CD4-positive, alpha-beta T cell treated with Interleukin-6 for 4 hours (primary cell): ENCODE data around the gene SEC24A.
"Not testable (repeated sequence)": the region's sequence is repeated elsewhere in the genome, so short reads cannot be mapped to it uniquely, and the experiment has no call there.

Experiments used
- DNase-seq: peaks from one replicate; pipeline ENCODE4 v3.0.0-alpha.2; 2020; ENCODE audit warnings: mixed read lengths

SEC24A gene

GRCh38 chr5:134758504-134759341 is 110.1 kb downstream of the SEC24A start, which contains the start of gene DDX46:
TSS of gene DDX46 (plus strand) at chr5:134758779. CDS start at chr5:134758939, 160 bp downstream.
- peak; percentile 95 for DNase-seq

GRCh38 chr5:134767528-134768291 is 119.1 kb downstream of the SEC24A start:
- DNase-seq: not testable (repeated sequence)

GRCh38 chr5:134769206-134769605 is 120.6 kb downstream of the SEC24A start:
- no peak for DNase-seq

- no peak for DNase-seq
Observed at GRCh38 chr5:134772461-134773125, 124.0 kb downstream of the SEC24A start.

GRCh38 chr5:134777366-134777765 is 128.8 kb downstream of the SEC24A start:
- no peak for DNase-seq
